ENCODE data around the gene JMJD4. TPM values are rescaled to one million over a fixed set of nuclear protein-coding genes. Genes with fewer than 3 reads are reported as not detected.

The JMJD4 gene
- total RNA-seq, 1 donor from 2014 or later, result 7.0 TPM

DNA sequence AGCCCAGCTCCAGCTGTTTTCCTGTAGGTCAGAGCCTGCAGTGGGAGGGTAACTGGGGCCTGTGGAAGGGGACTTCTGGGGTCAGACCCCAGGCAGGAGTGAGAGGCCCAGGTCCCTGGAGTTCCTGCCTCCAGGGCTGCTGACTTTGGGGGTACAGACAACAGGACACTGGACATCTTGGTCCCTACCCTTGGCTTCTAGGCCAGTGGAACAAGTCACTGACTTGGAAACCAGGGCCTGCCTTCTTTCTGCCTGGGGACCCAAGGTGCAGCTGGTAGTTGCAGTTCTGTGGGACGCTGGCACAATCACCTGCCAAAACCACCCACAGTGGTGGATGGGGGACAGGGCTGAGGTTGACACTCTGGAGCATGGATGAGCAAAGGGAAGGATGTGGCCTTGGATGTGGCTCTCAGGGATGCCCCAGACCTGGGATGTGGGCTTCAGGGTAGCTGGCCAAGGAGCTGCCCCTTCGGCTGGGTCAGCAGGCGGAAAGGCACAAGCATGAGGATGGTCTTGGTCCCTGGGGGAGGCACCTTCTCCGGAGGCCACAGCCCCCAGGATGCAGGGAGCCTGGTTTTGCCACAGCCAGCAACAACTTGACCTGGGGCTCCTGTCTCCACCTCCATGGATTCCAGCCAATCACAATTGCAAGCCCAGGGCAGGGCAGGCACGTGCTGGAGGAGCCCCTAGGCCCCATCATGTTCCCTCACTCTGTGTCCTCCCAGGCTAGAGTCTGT, 5.8 kb downstream of the JMJD4 start:
- Histone ChIP-seq H3K27me3 (ENCODE audit: low read depth) (no peaks in the 10 kb centered on the region), H3K27ac (replicated peaks) (peak overlapping the region; percentile 85), H3K36me3 (peaks cover 17% of the 10 kb centered on the region), H3K4me1 (peaks cover 43% of the 10 kb centered on the region), H3K9me3 (replicated peaks) (no peaks in the 10 kb centered on the region), H3K4me3 (peak overlapping the region; percentile 73)
- TF ChIP-seq, protein P1, sequence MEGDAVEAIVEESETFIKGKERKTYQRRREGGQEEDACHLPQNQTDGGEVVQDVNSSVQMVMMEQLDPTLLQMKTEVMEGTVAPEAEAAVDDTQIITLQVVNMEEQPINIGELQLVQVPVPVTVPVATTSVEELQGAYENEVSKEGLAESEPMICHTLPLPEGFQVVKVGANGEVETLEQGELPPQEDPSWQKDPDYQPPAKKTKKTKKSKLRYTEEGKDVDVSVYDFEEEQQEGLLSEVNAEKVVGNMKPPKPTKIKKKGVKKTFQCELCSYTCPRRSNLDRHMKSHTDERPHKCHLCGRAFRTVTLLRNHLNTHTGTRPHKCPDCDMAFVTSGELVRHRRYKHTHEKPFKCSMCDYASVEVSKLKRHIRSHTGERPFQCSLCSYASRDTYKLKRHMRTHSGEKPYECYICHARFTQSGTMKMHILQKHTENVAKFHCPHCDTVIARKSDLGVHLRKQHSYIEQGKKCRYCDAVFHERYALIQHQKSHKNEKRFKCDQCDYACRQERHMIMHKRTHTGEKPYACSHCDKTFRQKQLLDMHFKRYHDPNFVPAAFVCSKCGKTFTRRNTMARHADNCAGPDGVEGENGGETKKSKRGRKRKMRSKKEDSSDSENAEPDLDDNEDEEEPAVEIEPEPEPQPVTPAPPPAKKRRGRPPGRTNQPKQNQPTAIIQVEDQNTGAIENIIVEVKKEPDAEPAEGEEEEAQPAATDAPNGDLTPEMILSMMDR (IDR thresholded peaks at IDR 0.05; ENCODE audit: borderline replicate concordance), result no peak
- intact Hi-C loops (cut with micrococcal nuclease), result no loop called here
- DNase-seq, result no peak

DNA sequence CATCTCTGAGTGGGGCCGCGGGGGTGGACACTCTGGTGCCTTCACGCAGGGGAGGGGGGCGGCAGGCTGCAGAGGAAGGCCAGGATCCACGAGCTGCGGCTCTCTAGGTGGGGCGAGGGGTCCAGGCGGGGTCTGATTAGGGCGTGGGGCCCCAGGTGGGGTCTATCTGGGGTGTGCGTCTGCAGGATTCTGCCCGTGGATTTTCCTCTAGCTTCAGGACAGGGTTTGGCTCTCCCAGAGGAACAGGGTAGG, 6.3 kb downstream of the JMJD4 start:
- TF ChIP-seq, protein P1 (IDR thresholded peaks at IDR 0.05; ENCODE audit: borderline replicate concordance), result no peak
- intact Hi-C loops (cut with micrococcal nuclease), result no loop called here
- no peak for DNase-seq
- peak overlapping the region; percentile 85 for H3K27ac ChIP-seq (replicated peaks)
- H3K27me3 ChIP-seq (ENCODE audit: low read depth), result no peaks in the 10 kb centered on the region
- peak overlapping the region; percentile 73 for H3K4me3 ChIP-seq
- H3K4me1 ChIP-seq, result peaks cover 38% of the 10 kb centered on the region
- peaks cover 17% of the 10 kb centered on the region for H3K36me3 ChIP-seq
- H3K9me3 ChIP-seq (replicated peaks), result no peaks in the 10 kb centered on the region

DNA sequence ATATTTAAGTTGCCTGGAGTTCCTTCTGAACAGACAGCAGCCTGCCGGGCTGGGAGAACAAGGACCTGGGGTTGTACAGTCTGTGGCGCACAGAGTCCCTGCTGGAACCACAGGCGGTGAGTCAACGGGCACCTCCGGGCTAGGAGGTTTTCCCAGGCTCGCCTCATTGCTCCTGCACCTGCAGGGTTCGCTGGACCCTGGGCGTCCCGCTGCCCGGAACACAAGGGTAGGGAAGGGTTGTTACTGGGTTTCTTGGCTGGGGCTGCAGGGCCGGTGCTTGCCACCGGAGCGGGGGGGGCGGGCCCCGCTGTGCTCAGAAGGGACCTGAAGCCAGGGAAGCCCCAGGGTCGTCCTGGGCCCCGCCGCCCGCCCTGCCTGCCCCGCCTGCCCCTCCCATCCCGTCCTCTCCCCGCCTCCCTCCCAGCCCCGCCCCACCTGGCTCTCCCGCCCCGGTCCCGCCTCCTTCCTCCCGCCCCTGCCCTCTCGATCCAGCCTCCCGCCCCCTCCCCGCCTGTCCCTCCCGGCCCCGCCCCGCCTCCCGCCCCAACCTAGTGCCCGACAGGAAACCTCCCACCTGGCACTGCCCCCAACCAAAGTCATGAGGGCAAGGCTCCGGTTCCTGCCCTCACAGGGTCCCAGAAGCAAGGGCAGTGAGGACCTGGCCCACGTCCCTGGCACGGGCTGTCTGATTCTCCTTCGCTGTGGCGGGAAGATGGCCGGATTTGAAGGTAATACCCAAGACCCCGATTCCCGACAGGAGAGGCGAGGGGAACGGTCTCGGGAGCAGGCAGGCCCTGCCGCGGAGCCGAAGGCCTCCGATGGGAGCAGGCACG, 6.8 kb downstream of the JMJD4 start:
- peaks cover 17% of the 10 kb centered on the region for H3K36me3 ChIP-seq
- intact Hi-C loops (cut with micrococcal nuclease), result no loop called here
- H3K4me3 ChIP-seq, result peak overlapping the region; percentile 73
- peak overlapping the region; percentile 85 for H3K27ac ChIP-seq (replicated peaks)
- peak; percentile 83 for DNase-seq
- TF ChIP-seq, protein P1 (IDR thresholded peaks at IDR 0.05; ENCODE audit: borderline replicate concordance), result no peak
- H3K27me3 ChIP-seq (ENCODE audit: low read depth), result no peaks in the 10 kb centered on the region
- no peaks in the 10 kb centered on the region for H3K9me3 ChIP-seq (replicated peaks)
- H3K4me1 ChIP-seq, result peaks cover 34% of the 10 kb centered on the region

DNA sequence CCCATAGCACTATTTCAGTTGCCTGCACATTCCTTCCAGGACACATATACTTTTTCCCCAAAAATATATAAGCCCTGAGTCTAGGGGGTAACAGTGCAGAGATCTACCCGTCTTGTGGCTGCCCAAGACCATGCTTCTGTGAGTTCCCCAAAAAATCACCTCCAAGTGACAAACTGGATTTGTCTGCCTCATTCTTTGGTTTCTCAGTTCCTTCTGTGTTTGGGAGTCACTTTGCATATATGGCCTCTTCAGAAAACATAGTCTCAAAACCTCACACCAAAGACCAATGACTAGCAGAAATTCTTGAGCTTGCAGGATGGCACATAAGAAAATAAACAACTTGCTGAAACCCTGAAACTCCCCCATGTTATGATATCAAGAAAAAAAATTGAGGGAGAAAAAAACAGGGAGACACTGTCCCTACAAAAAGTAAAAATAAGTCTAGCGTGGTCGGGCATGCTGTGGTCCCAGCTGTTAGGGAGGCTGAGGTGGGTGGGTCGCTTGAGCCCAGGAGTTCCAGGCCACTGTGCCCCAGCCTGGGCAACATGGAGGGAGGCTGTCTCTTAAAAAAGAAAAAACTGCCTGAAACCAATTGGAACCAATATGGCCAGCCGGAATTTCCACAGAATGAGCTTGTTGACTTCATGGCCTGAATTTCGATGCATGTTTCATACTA, 8.0 kb downstream of the JMJD4 start:
- Histone ChIP-seq H3K4me1 (peaks cover 34% of the 10 kb centered on the region), H3K27ac (replicated peaks) (no peak overlapping the region), H3K27me3 (ENCODE audit: low read depth) (no peaks in the 10 kb centered on the region), H3K4me3 (no peak overlapping the region), H3K36me3 (peaks cover 6% of the 10 kb centered on the region), H3K9me3 (replicated peaks) (peaks cover 12% of the 10 kb centered on the region)
- intact Hi-C loops (cut with micrococcal nuclease), result no loop called here
- TF ChIP-seq, protein P1 (IDR thresholded peaks at IDR 0.05; ENCODE audit: borderline replicate concordance), result no peak
- no peak for DNase-seq

DNA sequence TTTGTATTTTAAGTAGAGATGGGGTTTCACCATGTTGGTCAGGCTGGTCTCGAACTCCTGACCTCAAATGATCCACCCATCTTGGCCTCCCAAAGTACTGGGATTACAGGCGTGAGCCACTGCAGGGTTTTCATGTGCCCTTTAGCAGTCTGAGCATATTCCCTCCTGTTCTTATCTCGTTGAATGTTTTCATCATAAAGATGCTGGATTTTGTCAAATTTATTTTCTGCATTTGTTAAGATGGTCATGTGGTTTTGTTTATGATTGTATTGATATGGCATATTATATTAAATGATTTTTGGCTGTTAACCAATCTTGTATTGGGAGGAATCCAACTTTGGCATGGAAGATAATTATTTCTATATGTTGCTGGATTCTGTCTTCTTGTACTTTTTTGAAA, 8.8 kb downstream of the JMJD4 start:
- peaks cover 34% of the 10 kb centered on the region for H3K4me1 ChIP-seq
- no peak overlapping the region for H3K27ac ChIP-seq (replicated peaks)
- TF ChIP-seq, protein P1 (IDR thresholded peaks at IDR 0.05; ENCODE audit: borderline replicate concordance), result no peak
- peaks cover 19% of the 10 kb centered on the region for H3K9me3 ChIP-seq (replicated peaks)
- intact Hi-C loops (cut with micrococcal nuclease), result no loop called here
- H3K36me3 ChIP-seq, result no peaks in the 10 kb centered on the region
- H3K27me3 ChIP-seq (ENCODE audit: low read depth), result no peaks in the 10 kb centered on the region
- H3K4me3 ChIP-seq, result no peak overlapping the region
- DNase-seq, result no peak

Measured in left ventricle myocardium inferior (tissue), 1 donor.